ENCODE data around the gene ZNF155. TPM values are rescaled to one million over a fixed set of nuclear protein-coding genes. Genes with fewer than 3 reads are reported as not detected.
"Not testable (repeated sequence)": the region's sequence is repeated elsewhere in the genome, so short reads cannot be mapped to it uniquely, and the experiment has no call there.

The ZNF155 gene
- 6.1 and 6.6 TPM in 2 replicates for total RNA-seq (2014; rRNA removed; shearing (Covaris generic))
- 12.9 and 17.1 TPM in 2 replicates for polyA plus RNA-seq (2014; cell fraction: nucleus; rRNA removed)

GRCh38 chr19:43983912-43984686 is at the start of gene ZNF155:
ZNF155 (plus strand) TSS chr19:43984188; CDS start chr19:43988544, 4,356 bp downstream.
- DNase-seq (ENCODE audit: extremely low read depth, low read depth): peak; percentile 90

- peak; percentile 69 for DNase-seq (ENCODE audit: extremely low read depth, low read depth)
Measured at GRCh38 chr19:43934985-43935708, 48.8 kb upstream of the ZNF155 start, which contains the start of gene ZNF45. ZNF45 (minus strand) TSS chr19:43935282; CDS start chr19:43922185, 13,097 bp downstream.

GRCh38 chr19:43936188-43936587 is 47.8 kb upstream of the ZNF155 start:
- DNase-seq (ENCODE audit: extremely low read depth, low read depth): no peak

GRCh38 chr19:43939557-43940260 is 44.3 kb upstream of the ZNF155 start:
- no peak for DNase-seq (ENCODE audit: extremely low read depth, low read depth)

- no peak for DNase-seq (ENCODE audit: extremely low read depth, low read depth)
Measured at GRCh38 chr19:43940719-43941118, 43.3 kb upstream of the ZNF155 start.

- DNase-seq (ENCODE audit: extremely low read depth, low read depth): no peak
Measured at GRCh38 chr19:43941209-43941608, 42.8 kb upstream of the ZNF155 start.

GRCh38 chr19:43947412-43947811 is 36.6 kb upstream of the ZNF155 start:
- not testable (repeated sequence) for DNase-seq (ENCODE audit: extremely low read depth, low read depth)

- not testable (repeated sequence) for DNase-seq (ENCODE audit: extremely low read depth, low read depth)
Measured at GRCh38 chr19:43949803-43950202, 34.2 kb upstream of the ZNF155 start.

GRCh38 chr19:43950834-43951645 is 32.9 kb upstream of the ZNF155 start, which contains the start of gene ZNF221:
ZNF221 (plus strand) TSS chr19:43951228; CDS start chr19:43962727, 11,499 bp downstream.
- DNase-seq (ENCODE audit: extremely low read depth, low read depth): peak; percentile 91

- DNase-seq (ENCODE audit: extremely low read depth, low read depth): no peak
Measured at GRCh38 chr19:43956827-43957226, 27.2 kb upstream of the ZNF155 start.

GRCh38 chr19:43957891-43958290 is 26.1 kb upstream of the ZNF155 start:
- no peak for DNase-seq (ENCODE audit: extremely low read depth, low read depth)

GRCh38 chr19:43960411-43960810 is 23.6 kb upstream of the ZNF155 start:
- DNase-seq (ENCODE audit: extremely low read depth, low read depth): no peak

GRCh38 chr19:43966079-43966694 is 17.8 kb upstream of the ZNF155 start:
- DNase-seq (ENCODE audit: extremely low read depth, low read depth): no peak

- DNase-seq (ENCODE audit: extremely low read depth, low read depth): no peak
Measured at GRCh38 chr19:43976732-43977131, 7.3 kb upstream of the ZNF155 start.

- DNase-seq (ENCODE audit: extremely low read depth, low read depth): no peak
Measured at GRCh38 chr19:43983544-43983911, 460 bp upstream of the ZNF155 start.

- DNase-seq (ENCODE audit: extremely low read depth, low read depth): no peak
Measured at GRCh38 chr19:43984687-43985000, 656 bp downstream of the ZNF155 start.

GRCh38 chr19:43997631-43998290 is 13.8 kb downstream of the ZNF155 start:
- DNase-seq (ENCODE audit: extremely low read depth, low read depth): no peak

GRCh38 chr19:44002212-44002565 is 18.2 kb downstream of the ZNF155 start:
- no peak for DNase-seq (ENCODE audit: extremely low read depth, low read depth)

All from NCI-H460 (cell line).